ENCODE results near the gene CDHR4.
A peak's percentile ranks its signal among the peaks of the same experiment; 100 is the strongest.
"Not testable (repeated sequence)": the region's sequence is repeated elsewhere in the genome, so short reads cannot be mapped to it uniquely, and the experiment has no call there.

The CDHR4 gene

DNA sequence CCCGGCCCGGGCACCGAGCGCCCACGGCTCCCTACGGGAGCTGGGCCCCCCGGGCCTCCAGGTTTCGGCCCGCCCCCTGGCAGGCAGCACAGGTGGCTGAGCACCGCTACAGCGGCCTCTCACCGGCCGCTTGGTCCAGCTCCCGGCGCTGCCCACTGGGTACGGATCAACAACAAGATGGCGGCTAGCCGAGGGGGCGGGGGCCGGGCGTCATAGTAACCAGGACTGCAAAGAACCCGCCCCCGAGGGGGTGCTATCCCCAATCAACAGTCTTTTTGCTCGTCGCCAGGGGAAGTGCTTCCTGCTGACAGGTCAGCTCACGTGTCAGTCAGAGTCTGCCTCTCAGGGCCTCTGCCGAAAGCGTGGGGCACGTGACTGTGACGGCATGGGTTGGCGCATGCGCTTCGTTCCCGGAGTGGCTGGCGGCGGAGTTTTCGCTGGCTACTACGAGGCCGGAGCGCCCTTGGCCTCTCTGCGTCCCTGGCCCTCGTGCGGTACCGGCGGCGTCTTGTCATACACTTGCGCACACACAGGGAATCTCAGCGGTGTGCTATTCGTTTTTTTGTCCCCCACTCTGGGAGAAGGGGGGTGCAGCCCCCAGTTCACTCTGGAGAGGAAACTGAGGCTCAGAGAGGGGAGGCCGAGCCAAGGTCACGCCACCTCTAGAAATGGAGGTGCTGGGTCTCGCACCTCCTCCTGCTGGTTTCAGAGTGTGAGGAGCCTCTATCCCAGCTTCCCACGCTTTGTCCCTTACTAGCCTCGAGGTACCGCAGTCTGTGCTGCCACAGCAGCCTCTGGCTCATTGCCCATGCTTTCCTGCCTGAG is 13.1 kb downstream of the CDHR4 start, which contains the start of gene IP6K1:
IP6K1 (minus strand) TSS at position 186 of the 825 bp plus-strand sequence. CDS start 38,502 bp downstream, outside the sequence.
- peak; percentile 100 for DNase-seq (ENCODE audit: low read depth)
- H3K4me3 ChIP-seq (ENCODE audit: low read length): peak within 1 kb of the TSS; percentile 90
- TF ChIP-seq, protein P1, sequence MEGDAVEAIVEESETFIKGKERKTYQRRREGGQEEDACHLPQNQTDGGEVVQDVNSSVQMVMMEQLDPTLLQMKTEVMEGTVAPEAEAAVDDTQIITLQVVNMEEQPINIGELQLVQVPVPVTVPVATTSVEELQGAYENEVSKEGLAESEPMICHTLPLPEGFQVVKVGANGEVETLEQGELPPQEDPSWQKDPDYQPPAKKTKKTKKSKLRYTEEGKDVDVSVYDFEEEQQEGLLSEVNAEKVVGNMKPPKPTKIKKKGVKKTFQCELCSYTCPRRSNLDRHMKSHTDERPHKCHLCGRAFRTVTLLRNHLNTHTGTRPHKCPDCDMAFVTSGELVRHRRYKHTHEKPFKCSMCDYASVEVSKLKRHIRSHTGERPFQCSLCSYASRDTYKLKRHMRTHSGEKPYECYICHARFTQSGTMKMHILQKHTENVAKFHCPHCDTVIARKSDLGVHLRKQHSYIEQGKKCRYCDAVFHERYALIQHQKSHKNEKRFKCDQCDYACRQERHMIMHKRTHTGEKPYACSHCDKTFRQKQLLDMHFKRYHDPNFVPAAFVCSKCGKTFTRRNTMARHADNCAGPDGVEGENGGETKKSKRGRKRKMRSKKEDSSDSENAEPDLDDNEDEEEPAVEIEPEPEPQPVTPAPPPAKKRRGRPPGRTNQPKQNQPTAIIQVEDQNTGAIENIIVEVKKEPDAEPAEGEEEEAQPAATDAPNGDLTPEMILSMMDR (IDR thresholded peaks at IDR 0.05; ENCODE audit: insufficient read depth, low read depth, low read length, missing control alignments): no peak

DNA sequence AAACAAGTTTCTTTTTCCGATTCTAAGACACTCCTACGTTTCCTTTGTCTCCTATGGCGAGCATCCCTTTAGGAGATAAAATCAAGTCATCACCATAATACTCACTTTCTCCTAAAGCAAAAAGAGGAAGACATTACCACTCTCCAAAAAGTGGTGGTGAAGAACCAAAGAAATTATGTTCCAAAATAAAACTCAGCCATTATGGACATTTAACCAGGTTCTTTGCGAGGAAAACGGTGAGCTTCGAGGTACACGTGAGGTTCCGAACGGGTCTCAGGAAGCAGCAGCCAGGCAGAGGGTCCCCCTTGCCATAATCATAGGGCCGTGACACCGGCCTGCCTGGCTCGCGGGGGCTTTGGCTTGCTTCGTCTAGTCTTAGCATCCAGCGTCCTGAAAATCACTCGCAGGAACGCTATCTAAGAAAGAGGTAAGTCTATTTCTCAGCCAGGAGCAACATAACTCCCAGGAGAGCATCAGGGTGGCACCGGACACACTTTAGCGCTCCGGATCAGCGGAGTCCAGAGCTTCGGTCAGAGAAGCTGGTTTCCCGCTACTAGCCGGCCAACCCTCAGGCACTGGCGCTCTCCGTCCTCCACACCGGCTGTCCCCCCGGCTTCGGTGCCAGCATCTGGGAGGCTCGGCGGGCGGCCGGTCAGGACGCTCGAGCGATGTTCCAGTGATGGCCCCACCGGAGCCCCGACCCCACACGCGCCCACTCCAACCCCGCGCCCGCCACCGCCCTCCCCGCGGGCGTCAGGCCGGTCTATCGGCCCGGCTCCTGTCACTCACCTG is 13.9 kb downstream of the CDHR4 start:
- peak; percentile 37 for DNase-seq (ENCODE audit: low read depth)
- TF ChIP-seq, protein P1 (IDR thresholded peaks at IDR 0.05; ENCODE audit: insufficient read depth, low read depth, low read length, missing control alignments): no peak
- H3K4me3 ChIP-seq (ENCODE audit: low read length): peak overlapping the region; percentile 90

DNA sequence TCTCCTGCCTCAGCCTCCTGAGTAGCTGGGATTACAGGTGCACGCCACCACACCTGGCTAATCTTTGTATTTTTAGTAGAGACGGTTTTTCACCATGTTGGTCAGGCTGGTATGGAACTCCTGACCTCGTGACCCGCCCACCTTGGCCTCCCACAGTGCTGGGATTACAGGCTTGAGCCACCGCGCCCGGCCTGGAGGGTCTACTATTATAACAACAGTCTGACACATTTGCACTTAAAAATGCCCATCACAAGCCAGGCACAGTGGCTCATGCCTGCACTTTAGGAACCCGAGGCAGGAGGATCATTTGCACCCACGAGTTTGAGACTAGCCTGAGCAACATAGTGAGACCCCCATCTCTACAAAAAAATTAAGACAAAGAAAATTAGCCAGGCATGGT is 17.4 kb downstream of the CDHR4 start:
- not testable (repeated sequence) for DNase-seq (ENCODE audit: low read depth); H3K4me3 ChIP-seq (ENCODE audit: low read length)

DNA sequence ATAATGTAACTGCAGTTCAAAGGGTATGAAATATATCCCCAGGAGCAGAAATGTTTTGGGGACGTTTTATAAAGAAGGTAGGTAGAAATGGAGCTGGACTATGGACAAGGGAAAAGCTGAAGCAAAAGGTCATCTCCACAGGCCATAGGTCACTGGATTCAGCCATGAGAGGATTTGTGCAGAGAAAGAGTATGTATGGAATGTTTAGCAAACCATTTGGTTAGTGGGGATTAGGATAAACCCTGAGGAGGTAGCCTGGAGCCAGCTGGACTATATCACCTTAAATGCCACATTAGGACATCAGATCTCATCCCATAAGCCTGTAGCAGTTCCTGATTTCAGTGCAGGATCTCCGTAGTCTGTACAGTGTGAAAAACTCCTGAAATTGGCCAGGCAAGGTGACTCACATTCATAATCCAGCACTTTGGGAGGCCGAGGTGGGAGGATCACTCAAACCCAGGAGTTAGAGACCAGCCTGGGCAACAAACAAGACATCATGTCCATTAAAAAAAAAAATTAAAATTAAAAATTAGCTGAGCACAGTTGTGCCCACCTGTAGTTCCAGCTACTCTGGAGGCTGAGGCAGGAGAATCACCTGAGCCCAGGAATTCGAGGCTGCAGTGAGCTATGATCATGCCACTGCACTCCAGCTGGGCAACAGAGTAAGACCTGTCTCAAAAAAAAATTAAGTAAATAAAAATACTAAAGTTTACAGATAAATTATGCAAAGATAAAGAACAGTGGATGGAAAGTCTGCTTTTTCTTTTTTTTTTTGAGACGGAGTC is 18.1 kb downstream of the CDHR4 start:
- TF ChIP-seq, protein P1 (IDR thresholded peaks at IDR 0.05; ENCODE audit: insufficient read depth, low read depth, low read length, missing control alignments): no peak
- no peak overlapping the region for H3K4me3 ChIP-seq (ENCODE audit: low read length)
- no peak for DNase-seq (ENCODE audit: low read depth)

DNA sequence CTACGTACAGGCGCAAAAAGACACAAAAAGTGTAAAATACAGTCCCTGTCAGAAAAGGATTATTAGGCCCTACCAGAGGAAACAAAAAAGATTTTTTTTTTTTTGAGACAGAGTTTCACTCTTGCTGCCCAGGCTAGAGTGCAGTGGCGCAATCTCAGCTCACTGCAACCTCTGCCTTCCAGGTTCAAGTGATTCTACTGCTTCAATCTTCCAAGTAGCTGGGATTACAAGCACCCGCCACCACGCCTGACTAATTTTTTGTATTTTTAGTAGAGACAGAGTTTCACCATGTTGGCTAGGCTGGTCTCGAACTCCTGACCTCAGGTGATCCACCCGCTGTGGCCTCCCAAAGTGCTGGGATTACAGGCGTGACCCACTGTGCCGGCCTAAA is 18.7 kb downstream of the CDHR4 start:
- not testable (repeated sequence) for H3K4me3 ChIP-seq (ENCODE audit: low read length); DNase-seq (ENCODE audit: low read depth)

DNA sequence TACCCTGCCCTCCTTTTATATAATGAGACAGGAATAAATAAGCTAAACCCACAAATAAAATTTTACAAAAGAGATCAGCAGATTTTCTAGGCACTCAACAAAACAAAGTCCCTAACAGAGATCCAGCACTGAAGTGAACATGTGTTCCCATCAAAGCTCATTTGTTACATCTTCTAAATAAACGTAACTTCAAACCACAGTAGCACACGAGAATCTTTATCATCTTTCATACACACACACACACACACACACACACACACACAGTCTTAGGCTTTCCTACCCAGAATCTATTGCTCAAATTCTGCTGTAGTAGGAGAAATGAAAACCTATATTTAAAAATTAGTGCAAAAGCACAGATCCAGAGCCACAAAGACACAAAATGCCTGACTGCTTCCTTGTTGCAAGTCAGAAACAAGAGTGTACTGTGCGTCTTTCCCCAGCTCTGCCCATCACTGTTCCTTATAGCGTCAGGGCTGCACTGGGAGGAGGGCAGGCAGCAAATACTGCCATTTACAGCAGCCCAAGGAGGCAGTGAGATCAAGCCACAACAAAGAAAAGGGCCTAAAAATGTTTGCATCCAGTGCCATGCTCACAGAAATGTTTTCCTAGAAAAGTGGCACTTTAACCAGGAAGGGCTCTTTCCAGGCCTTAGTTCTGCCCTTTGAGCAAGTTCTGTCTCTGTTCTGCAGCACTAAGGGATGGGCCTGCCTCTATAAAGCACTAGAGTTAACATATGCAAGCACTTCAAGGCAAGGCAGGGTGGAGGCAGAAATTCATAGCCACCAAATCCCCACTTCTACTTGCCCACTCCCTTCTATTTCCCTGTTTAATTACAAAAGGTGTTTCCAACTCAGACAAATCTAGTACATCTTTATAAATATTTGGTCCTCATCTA is 19.3 kb downstream of the CDHR4 start:
- TF ChIP-seq, protein P1 (IDR thresholded peaks at IDR 0.05; ENCODE audit: insufficient read depth, low read depth, low read length, missing control alignments): no peak
- DNase-seq (ENCODE audit: low read depth): no peak
- no peak overlapping the region for H3K4me3 ChIP-seq (ENCODE audit: low read length)

DNA sequence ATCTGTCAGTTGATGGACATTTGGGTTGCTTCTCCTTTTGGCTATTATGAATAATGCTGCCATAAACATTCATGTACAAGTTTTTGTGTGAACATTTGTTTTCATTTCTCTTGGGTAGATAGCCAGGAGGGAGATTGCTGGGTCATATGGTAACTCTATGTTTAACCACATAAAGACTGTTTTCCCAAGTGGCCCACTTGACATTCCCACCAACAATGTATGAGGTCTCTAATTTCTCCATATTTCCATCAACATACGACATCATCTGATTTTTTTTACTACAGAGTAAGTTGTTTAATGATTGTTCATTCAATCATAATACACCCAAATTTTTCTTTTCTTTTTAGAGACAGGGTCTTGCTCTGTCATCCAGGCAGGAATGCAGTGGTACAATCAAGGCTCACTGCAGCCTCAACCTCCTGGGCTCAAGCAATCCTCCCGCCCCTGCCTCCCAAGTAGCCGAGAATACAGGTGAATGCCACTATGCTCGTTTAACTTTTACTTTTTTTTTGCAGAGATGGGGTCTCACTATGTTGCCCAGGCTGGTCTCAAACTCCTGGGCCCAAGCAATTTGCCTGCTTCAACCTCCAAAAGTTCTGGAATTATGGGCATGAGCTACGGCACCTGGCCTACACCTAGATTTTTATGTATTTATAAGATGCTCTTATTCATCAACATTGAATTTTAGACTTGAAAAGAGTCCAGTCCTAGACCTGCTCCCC is 20.2 kb downstream of the CDHR4 start:
- TF ChIP-seq, protein P1 (IDR thresholded peaks at IDR 0.05; ENCODE audit: insufficient read depth, low read depth, low read length, missing control alignments): no peak
- no peak for DNase-seq (ENCODE audit: low read depth)
- no peak overlapping the region for H3K4me3 ChIP-seq (ENCODE audit: low read length)

DNA sequence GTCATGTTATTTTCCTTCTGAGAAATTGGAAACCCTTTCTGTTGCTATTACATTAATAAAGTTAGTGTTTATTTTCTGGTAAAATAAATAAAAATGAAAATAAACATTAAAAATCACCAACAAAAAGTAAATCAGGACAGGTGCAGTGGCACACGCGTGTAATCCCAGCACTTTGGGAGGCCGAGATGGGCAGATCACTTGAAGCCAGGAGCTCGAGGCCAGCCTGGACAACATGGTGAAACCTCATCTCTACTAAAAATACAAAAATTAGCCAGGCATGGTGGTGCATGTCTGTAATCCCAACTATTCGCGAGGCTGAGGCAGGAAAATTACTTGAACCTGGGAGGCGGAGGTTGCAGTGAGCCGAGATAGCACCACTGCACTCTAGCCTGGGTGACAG is 23.6 kb downstream of the CDHR4 start:
- H3K4me3 ChIP-seq (ENCODE audit: low read length); DNase-seq (ENCODE audit: low read depth): not testable (repeated sequence)
